GM21360 (cell line): ENCODE results near the gene ATP13A2.

Experiments used
- ATAC-seq: cut with Tn5 transposase; IDR thresholded peaks from one replicate; pipeline ENCODE4 v1.9.1; 2021; ENCODE audit warnings: mild to moderate bottlenecking, moderate library complexity; ENCODE audit not compliant: unreplicated experiment

Gene ATP13A2

DNA sequence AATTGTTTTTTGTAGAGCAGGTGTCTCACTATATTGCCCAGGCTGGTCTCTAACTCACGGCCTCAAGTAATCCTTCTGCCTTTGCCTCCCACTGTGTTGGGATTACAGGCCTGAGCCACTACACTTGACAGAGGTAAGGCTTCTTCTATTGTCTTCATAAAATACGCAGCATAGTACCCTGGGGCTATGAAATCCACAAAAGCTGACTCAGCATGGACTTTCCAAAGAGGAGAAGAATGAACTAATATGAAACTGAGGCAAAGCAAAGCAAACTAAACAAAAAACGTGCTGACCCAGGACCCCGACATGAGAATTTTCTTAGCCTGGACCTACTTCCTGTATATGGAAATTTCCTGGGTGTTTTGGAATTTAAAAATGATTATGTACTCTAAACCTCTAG is 18.5 kb upstream of the ATP13A2 start:
- ATAC-seq: no peak

GRCh38 chr1:17028662-17029188 is 17.0 kb upstream of the ATP13A2 start:
- ATAC-seq: no peak

- ATAC-seq: no peak
Measured at GRCh38 chr1:17027900-17028299, 16.2 kb upstream of the ATP13A2 start.

DNA sequence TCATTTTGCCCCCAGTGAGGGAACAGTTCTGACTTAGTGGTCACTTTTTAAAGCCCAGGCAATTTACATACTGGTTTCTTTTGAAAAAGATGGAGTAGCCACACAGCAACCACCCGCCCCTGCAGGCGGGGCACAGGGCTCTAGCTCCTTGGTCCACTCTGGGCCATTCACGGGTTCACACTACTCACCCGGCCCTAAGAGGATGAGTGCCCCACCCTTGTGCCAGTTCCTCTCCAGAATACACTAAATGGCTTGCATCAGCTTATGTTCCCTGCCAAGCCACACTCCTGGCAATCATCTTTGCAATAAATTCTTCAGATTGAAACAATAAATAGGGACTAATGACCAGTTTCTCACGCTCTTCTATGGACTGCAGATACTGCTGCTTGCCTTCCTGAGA is 15.7 kb upstream of the ATP13A2 start:
- no peak for ATAC-seq

DNA sequence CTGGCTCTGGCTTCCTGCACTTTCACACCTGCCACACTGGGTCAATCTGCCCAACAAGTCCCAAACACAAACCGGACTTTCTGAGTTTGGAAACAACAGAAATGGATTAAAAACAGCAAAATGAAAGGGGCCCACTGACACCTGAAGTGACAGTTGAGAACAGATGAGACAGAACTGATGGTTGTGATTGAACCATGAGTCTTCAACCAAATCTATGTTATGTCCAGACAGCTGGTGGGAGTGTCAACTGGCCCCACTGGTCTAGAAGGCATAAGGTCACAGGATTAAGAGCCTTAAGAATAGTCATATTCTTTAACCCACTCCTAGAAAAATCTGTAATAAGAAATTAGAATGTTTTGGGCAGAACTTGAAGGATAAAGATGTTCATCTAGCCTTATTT is 13.0 kb upstream of the ATP13A2 start:
- ATAC-seq: no peak

- ATAC-seq: no peak
Measured at GRCh38 chr1:17023573-17023972, 11.8 kb upstream of the ATP13A2 start.

GRCh38 chr1:17023102-17023501 is 11.4 kb upstream of the ATP13A2 start:
- ATAC-seq: no peak

DNA sequence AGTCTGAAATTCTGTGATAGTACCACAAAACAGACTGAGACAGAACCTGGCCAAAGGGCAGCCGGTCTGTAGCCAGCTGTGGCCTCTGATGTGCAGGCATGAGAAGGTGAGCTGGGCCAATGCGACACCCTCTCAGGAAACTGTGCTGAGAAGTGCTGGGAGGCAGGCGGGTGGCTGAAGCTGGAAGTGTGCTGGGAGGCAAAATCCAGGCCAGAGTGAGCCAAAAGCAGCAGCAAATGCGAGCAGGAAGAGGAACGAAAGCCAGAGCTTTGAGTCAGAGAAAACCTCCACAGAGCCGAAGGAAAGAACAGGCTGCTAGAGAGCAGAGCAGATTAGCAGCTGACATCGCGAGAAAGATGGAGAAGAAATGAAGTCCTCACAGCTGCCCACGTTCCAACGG is 10.2 kb upstream of the ATP13A2 start:
- ATAC-seq: no peak

DNA sequence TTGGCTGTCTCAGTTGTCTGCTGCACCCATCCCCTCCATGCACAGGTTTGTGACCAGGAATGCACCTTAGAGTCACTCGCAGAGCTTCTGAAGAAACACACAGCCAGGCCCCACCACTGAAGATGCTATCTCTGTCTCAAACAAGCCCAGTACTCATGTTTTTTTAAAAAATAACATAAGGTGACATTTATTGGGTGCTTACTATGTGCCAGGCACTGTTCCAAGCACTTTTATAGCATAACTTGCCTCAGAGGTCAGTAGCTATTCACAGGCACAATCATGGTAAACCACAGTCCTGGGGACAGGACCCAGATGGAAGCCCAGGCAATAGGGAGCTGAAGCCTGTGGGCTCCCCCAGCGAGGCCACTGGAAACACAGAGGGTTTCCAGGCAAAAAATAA is 8.8 kb upstream of the ATP13A2 start:
- ATAC-seq: no peak

DNA sequence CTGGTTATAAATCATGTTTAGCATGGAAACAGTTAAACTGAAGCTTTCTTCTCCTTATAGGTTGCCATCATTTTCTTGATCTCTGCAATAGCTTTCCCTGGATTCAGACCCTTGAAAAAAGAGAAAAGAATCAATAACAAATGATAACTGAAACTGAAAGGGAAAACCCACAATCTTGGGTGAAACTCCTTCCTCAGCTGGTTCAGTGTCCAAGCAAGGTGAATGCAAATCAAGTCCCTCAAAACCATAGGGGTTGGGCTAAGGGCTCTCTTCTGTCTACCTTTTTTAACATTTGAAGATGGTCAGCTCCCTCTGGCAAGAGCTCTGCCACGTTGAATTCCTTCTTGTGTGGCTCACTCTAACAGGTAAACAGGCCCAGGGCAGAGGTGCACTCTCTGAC is 7.1 kb upstream of the ATP13A2 start:
- no peak for ATAC-seq

DNA sequence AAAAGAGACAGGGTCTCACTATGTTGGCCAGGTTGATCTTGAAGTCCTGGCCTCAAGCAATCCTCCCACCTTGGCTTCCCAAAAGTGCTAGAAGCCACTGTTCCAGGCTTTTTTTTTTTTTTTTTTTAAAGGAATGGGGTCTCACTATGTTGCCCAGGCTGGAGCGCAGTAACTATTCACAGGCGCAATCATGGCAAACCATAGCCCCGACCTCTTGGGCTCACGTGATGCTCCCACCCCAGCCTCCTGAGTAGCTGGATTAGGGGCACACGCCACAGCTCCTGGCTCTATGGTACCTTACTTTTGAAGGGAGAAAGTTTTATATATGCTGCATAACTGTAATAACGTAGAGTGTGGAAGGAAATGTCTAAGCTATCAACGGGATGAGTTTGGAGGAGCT is 5.7 kb upstream of the ATP13A2 start:
- ATAC-seq: no peak

GRCh38 chr1:17016317-17016661 is 4.6 kb upstream of the ATP13A2 start:
- ATAC-seq: no peak

GRCh38 chr1:17014671-17015567 is 3.2 kb upstream of the ATP13A2 start:
- ATAC-seq: no peak

DNA sequence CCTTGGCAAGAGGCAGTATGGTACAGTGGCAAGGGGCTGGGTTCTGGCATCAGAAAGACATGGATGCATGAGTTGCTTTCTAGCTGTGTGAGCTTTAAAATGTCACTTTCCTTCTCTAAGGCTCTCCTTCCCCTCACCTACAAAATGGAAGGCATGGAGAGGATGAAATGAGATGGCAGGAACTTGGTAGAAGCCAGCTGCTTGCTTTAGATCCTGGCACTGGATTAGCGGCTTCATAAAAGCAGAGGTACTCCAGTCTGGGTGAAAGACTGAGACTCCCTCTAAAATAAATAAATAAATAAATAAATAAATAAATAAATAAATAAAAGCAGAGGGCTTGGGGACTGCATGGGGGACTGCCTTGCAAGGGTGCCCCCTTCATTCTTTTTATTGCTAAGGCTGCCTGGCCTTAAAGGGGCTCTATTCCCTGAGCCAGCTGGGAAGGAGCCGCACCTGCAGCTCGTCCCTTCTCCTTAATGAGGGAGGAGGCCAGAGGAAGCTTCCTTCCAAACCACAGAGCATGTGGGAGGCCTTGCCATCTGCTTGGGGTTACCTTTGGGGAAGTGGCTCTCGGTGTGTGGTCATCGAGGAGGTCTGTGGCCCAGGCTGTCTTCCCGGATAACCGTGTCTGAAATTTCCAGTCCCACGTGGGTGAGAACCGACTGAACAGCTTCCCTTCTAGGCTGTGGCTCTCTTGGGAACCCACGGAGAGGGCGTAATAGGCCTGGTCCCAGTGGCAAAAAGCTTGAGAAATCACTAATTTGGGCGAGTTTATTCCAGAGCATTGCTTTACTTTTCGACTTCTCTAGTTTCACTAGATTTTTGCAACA is 2.0 kb upstream of the ATP13A2 start:
- ATAC-seq: no peak

DNA sequence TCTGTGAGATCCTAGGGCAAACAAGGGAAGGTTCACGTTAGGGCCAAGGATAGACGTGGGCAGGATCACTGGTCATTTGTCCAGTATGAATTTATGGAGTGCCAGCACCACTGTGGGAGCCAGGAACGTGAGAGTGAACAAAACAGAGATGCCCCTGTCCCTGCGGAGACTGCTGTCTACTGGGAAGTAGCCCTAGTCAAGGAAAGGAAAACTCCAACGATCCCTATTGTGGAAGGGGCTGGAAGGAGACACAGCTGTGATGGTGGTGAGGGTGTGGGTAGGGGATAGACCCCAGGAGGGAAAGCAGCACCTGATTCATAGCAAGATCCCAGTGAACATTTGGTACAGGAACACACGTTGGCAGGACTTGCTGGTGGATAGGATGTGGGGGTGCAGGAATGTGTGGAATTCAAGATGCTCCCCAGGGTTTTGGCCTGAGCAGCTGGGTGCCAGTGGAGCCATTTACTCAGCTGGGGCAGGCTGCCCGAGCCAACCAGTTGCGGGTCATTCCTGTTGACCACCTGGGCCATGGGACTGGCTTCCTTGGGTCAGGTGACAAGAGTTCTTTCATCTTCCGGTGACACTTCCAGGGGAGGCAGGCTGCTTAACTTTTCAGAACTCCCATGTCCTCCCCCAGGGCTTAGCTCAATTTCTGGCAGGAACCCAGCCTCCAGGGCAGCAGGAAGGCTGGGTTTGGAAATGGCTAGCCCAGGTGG is 1.2 kb upstream of the ATP13A2 start:
- no peak for ATAC-seq

DNA sequence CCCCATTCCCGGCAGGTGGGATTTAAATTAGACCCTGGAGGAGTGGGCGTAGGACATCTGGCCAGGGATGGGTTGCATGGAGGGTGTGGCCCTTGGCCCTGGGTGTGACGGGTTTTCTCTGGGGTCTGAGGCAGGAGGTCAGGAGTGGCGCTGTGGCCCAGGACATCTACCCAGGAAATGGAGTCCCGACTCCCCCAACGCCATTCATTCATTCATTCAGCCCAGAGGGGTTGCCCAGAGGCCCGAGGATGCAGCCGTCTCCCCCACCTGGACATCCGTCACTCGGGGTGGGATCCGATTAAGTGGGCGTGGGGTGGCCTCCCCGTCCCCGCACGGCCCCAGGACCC is 663 bp downstream of the ATP13A2 start:
- no peak for ATAC-seq

GRCh38 chr1:17009706-17010105 is 2.0 kb downstream of the ATP13A2 start:
- no peak for ATAC-seq

- ATAC-seq: no peak
Measured at GRCh38 chr1:17008208-17008855, 3.4 kb downstream of the ATP13A2 start.

DNA sequence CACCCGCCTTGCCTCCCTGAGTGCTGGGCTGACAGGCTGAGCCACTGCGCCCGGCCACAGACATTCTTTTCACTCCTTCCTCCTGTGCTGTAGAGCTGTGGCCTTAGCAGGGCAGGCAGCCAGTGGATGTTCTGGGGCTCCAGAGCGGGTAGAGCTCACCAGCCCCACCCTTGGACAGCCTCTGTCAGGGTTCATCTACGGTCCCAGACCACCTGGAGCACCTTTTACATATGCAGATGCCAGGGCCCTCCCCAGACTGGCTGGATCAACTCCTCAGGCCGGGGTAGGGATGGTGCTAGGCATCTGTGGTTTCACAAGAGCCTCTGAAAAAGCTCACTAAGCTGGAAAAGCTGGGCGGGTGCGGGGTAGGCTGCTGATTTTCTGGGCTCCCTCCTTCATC is 4.6 kb downstream of the ATP13A2 start:
- no peak for ATAC-seq

- no peak for ATAC-seq
Measured at GRCh38 chr1:17005365-17005740, 6.4 kb downstream of the ATP13A2 start.
